K562 (cell line): ENCODE measurements around the gene PITX1. TPM values are rescaled to one million over a fixed set of nuclear protein-coding genes. Genes with fewer than 3 reads are reported as not detected.

Experiments
- ATAC-seq: fragments of 200-7000 bp; cut with Tn5 transposase; 3 replicates; pipeline ENCODE4 v1.9.1; 2020; ENCODE audit warnings: moderate library complexity
- BruUV-seq: library from RNA; stranded (reverse); fragments of 400-500 nt; replicated peaks from 2 replicates; lab custom pipeline; 2021; lab: Mats Ljungman, UMichigan
- CTCF ChIA-PET: fragments of 300-600 bp; formaldehyde crosslinking; extraction: SDS; loops from one replicate; lab custom pipeline; 2021; ENCODE audit warnings: low intra/inter-chr PET ratio; lab: Yijun Ruan, JAX
- POLR2A ChIA-PET: fragments of 300-600, 350-650 bp; sonication (Branson Sonifier 250); formaldehyde crosslinking; extraction: SDS; loops from one replicate; lab custom pipeline; 2021; ENCODE audit warnings: antibody characterized with exemption, inconsistent platforms; lab: Yijun Ruan, JAX
- DNase-seq, 4 experiments: peaks; one replicate each; pipeline versions ENCODE4 v3.0.0 to v3.0.0-alpha.2; 2011 to 2018; ENCODE audit warnings: low spot score in 3 of 4, mixed read lengths in 3 of 4; ENCODE audit errors: extremely low read depth in 1 of 4
- FAIRE-seq: peaks from 2 replicates; lab custom pipeline; 2011; peaks lifted over from hg19 to GRCh38; lab: Jason Lieb, UNC
- H2AFZ ChIP-seq: 2 replicates; pipeline ENCODE4 v1.6.0; 2011; ENCODE audit warnings: low read depth, low read length, control low read depth, inconsistent platforms
- H3K27ac ChIP-seq: fragments of 200-600 bp; 3 replicates; pipeline ENCODE4 v1.8.0; 2011; ENCODE audit warnings: low read depth, mild to moderate bottlenecking, control low read depth, inconsistent platforms, low read length, moderate library complexity, mixed read lengths; ENCODE audit errors: extremely low read depth
- H3K27me3 ChIP-seq, 2 experiments: fragments of 300-600 bp in 1 of 2; 2 replicates in 1 of 2; 3 replicates in 1 of 2; pipeline versions ENCODE4 v1.6.0 to v1.8.0; 2011; ENCODE audit warnings: inconsistent platforms in 2 of 2, low read length in 2 of 2, mild to moderate bottlenecking in 1 of 2, mixed read lengths in 1 of 2, moderate library complexity in 1 of 2; ENCODE audit not compliant: control insufficient read depth in 2 of 2, insufficient read depth in 2 of 2
- H3K36me3 ChIP-seq: fragments of 300-600 bp; 3 replicates; pipeline ENCODE4 v1.8.0; 2011; ENCODE audit warnings: mild to moderate bottlenecking, low read length, inconsistent platforms; ENCODE audit not compliant: control insufficient read depth, insufficient read depth
- H3K4me1 ChIP-seq, 2 experiments: fragments of 200-600 bp in 1 of 2; replicated peaks in 1 of 2; 2 replicates in 1 of 2; 3 replicates in 1 of 2; pipeline versions ENCODE4 v1.5.1 to v1.8.0; 2011; ENCODE audit warnings: inconsistent platforms in 2 of 2, low read length in 2 of 2, mild to moderate bottlenecking in 1 of 2, mixed read lengths in 1 of 2, moderate library complexity in 1 of 2; ENCODE audit not compliant: control insufficient read depth in 2 of 2, insufficient read depth in 2 of 2
- H3K4me2 ChIP-seq: 2 replicates; pipeline ENCODE4 v1.6.1; 2011; ENCODE audit warnings: low read length, control low read depth, inconsistent platforms, mixed read lengths; ENCODE audit not compliant: insufficient read depth
- H3K4me3 ChIP-seq: fragments of 200-600 bp; sonication (generic), shearing (Covaris generic); 2 replicates; pipeline ENCODE4 v1.5.1; 2016; ENCODE audit warnings: control low read depth, inconsistent platforms
- H3K79me2 ChIP-seq: fragments of 200-600 bp; 3 replicates; pipeline ENCODE4 v1.8.0; 2011; ENCODE audit warnings: low read length, inconsistent platforms; ENCODE audit not compliant: control insufficient read depth, insufficient read depth
- H3K9ac ChIP-seq, 2 experiments: 2 replicates each; pipeline versions ENCODE4 v1.6.0 to v1.6.1; 2011; ENCODE audit warnings: low read depth in 2 of 2, low read length in 2 of 2, control low read depth in 1 of 2, inconsistent platforms in 1 of 2, mild to moderate bottlenecking in 1 of 2, mixed read lengths in 1 of 2; ENCODE audit not compliant: insufficient read depth in 1 of 2
- H3K9me1 ChIP-seq: one replicate; pipeline ENCODE4 v1.6.0; 2011; ENCODE audit warnings: inconsistent platforms, mild to moderate bottlenecking, low read length, moderate library complexity; ENCODE audit not compliant: control insufficient read depth, insufficient read depth
- H3K9me3 ChIP-seq: replicated peaks from 2 replicates; pipeline ENCODE4 v1.5.1; 2011; ENCODE audit warnings: low read depth, low read length, inconsistent platforms; ENCODE audit not compliant: control insufficient read depth, insufficient read depth
- H4K20me1 ChIP-seq: replicated peaks from 2 replicates; pipeline ENCODE4 v1.6.1; 2011; ENCODE audit warnings: low read length, inconsistent platforms, mixed read lengths; ENCODE audit not compliant: control insufficient read depth, insufficient read depth
- ATF4 ChIP-seq: fragments of 450-650 bp; formaldehyde crosslinking; IDR thresholded peaks from 2 replicates; pipeline ENCODE4 v1.4.0; 2022; ENCODE audit warnings: mild to moderate bottlenecking, moderate library complexity
- USF1 ChIP-seq: sonication (generic); formaldehyde crosslinking; IDR thresholded peaks from 2 replicates; pipeline ENCODE4 v1.9.0; 2022; ENCODE audit warnings: mild to moderate bottlenecking, missing genetic modification reagents
- WGBS: fragments of 100-300 bp; shearing (Covaris generic); methylation state at CpG from one replicate; pipeline ENCODE4 v1.1.6; 2016; ENCODE audit warnings: low coverage, mixed read lengths; ENCODE audit not compliant: insufficient coverage; ENCODE audit errors: missing lambda C conversion rate; 5-methylcytosine and 5-hydroxymethylcytosine counted together
- in situ Hi-C: fragments of 300-500 bp; cut with MboI; formaldehyde crosslinking; loops from 4 replicates; pipeline ENCODE4 v1.15.0; 2018; ENCODE audit warnings: inconsistent platforms, mixed read lengths
- intact Hi-C: fragments of 100-400 bp; cut with micrococcal nuclease; formaldehyde crosslinking; loops from 2 replicates; pipeline ENCODE4 v1.14.2; 2022
- polyA plus RNA-seq, 8 experiments: library from polyadenylated mRNA; depleted of rRNA in 4 of 8; stranded (reverse) in 5 of 8; unstranded in 3 of 8; fragments of >200 nt; fragmentation: Nextera tagmentation in 2 of 8; fragmentation: Illumina TruSeq in 1 of 8; extraction: Ambion mirVana in 2 of 8; extraction: Trizol in 1 of 8; gene quantifications; 2 replicates each; pipeline versions ENCODE4 v1.2.1 to v1.2.3, GENCODE V29; 2011 to 2014; ENCODE audit warnings: inconsistent platforms in 1 of 8, missing spikeins in 1 of 8
- total RNA-seq, 7 experiments: library from RNA; depleted of rRNA in 6 of 7; stranded (reverse); fragments of >200 nt in 6 of 7; fragmentation: Illumina TruSeq in 2 of 7; extraction: Trizol in 2 of 7; gene quantifications; 2 replicates each; pipeline versions ENCODE4 v1.2.1 to v1.2.3, GENCODE V29; 2011 to 2021; ENCODE audit warnings: low replicate concordance in 1 of 7

The PITX1 gene
- total and polyA plus RNA-seq, 9 of the 15 experiments (the other 6 are each of a cell fraction or from before 2014, with no cell fraction given), result 0.13 to 88.2 (median 24.9) TPM

DNA sequence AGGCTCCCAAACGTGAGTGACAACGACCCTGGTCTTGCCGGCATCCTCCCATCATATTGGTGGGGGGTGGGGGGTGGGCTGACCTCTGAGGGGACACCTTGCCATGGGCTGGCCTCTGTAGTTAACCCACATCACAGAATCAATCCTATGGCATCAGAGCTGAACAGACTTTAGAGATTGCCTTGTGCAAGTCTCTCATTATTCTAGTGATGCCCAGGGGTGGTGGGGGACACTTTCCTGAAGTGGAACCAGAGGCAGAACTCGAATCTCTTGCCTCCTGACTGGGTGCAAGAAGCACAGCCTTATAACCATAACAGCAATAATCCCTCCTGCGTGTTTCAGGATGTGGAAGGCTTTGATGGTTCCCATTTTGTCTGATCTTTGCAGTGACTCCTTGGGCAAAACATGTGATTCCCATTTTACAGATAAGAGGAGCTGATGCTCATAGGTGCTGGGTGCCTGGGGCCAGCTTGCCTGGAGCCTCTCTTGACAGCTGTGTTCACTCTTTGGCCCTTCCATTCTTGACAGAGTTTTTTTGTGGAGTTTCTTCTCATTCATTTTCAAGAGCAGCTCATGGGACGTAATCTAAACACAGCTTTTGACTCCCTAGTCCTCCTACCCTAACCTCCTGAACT is 18.6 kb upstream of the PITX1 start:
- TF ChIP-seq ATF4 (CRISPR knock-in tag), result no peak
- 0 out of 2 replicates have a peak, but pooled peaks have one; percentile 11 for TF ChIP-seq USF1 (CRISPR knock-in tag)
- no peak overlapping the region for H2AFZ ChIP-seq
- H3K36me3 ChIP-seq, result no peaks in the 10 kb centered on the region
- peaks cover 26 to 37% of the 10 kb centered on the region in 2 experiments; a peak in 4 of 5 replicates for H3K4me1 ChIP-seq
- no TSS peak for BruUV-seq
- intact Hi-C loops (no loop called here), in situ Hi-C loops (no loop called here)
- ATAC-seq (no peak), DNase-seq (no peak), FAIRE-seq (no peak)
- no peaks in the 10 kb centered on the region for H3K9me3 ChIP-seq
- H3K9ac ChIP-seq, result peak overlapping the region in 1 of 2 experiments; percentile 67; a peak in 1 of 4 replicates
- H3K79me2 ChIP-seq, result no peaks in the 10 kb centered on the region
- H3K27me3 ChIP-seq, result no peaks in the 10 kb centered on the region
- 20% methylated on average over 6 of the region's 6 CpGs for WGBS
- H3K4me3 ChIP-seq, result no peak overlapping the region
- ChIA-PET CTCF (no interaction called here), POLR2A (interaction anchor here (1.0 to 1.4 kb wide), 6 partner anchors 8 to 17 kb away, joined by 3 to 7 read pairs (median 4); no protein-coding TSS in a partner anchor)
- H3K27ac ChIP-seq, result no peak overlapping the region
- peak overlapping the region; percentile 64 for H3K4me2 ChIP-seq
- no peaks in the 10 kb centered on the region for H3K9me1 ChIP-seq
- 0 out of 2 replicates have a peak, but pooled peaks cover 5% of the 10 kb centered on the region for H4K20me1 ChIP-seq
